ENCODE results near the gene RUNX3.

GRCh38 chr1:24935615-24936484, 5.8 kb upstream of the RUNX3 start:
- TF ChIP-seq YY1 (IDR thresholded peaks at IDR 0.05) (no peak), CTCF (IDR thresholded peaks at IDR 0.05; ENCODE audit: low read depth, low read length, missing input control) (no peak), JUND (IDR thresholded peaks at IDR 0.05) (no peak), REST (IDR thresholded peaks at IDR 0.05) (no peak), ATF3 (IDR thresholded peaks at IDR 0.05) (no peak), EGR1 (IDR thresholded peaks at IDR 0.05; ENCODE audit: low read depth in 2 of 2) (no peak)
